ENCODE data around the gene HOXC13.

HOXC13 gene

DNA sequence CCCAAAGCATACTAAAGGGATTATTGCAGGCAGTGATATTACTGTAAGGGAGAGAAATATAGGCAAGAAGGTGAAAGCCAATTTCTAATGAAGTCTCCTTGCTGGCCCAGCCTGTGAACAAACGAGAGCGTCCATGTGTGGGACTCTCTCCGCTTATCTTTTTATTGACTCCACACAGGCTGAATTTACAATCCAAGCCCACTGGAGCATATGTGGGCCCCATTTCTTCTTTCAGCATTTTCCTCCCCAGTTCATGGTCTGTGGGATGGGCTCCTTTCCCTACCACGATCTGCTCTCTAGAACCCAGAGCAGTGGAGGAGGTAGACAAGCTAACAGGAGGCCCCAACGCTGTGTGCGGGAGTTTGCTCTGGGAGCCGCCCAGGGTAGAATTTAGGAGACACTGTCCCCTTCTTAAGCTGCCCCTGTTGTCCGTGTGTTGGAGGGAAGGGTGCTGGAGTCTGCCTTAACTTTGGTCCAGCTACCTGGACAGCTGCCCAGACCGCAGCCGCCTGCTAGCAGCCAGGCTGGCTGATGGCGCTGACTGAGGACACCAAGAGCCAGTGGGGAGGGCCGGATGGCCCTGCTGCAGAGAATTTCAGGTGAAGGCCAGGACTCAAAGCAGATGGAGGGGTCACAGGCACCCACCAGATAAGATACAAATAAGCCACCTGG is 31.1 kb downstream of the HOXC13 start:
- peaks cover 70% of the 10 kb centered on the region for H3K4me1 ChIP-seq (ENCODE audit: control insufficient read depth, insufficient read depth, low read length)
- CTCF ChIA-PET: interaction anchor here (0.6 to 1.2 kb wide), 6 partner anchors 8 to 403 kb away, joined by 3 to 5 read pairs (median 4); no protein-coding TSS in a partner anchor
- H3K27ac ChIP-seq (ENCODE audit: extremely low read depth, low read depth, low read length): peak overlapping the region; percentile 94
- no peak overlapping the region for H3K4me3 ChIP-seq (ENCODE audit: low read depth, low read length)
- H3K36me3 ChIP-seq (ENCODE audit: control insufficient read depth in 2 of 2, insufficient read depth in 1 of 2, low read length in 2 of 2): no peaks in the 10 kb centered on the region
- POLR2A ChIA-PET: no interaction called here
- 0 out of 2 replicates have a peak, but pooled peaks have one; percentile 1 for TF ChIP-seq BCL11A (tag by site-specific recombination; IDR thresholded peaks at IDR 0.05; ENCODE audit: low read depth)
- TF ChIP-seq ZFHX2 (tag by site-specific recombination; conservative IDR thresholded peaks at IDR 0.05): peak; percentile 59
- peak; percentile 82 for TF ChIP-seq PRDM1 (tag by site-specific recombination; IDR thresholded peaks at IDR 0.05)
- peak; percentile 52; the same call in 1 of the 2 replicates for TF ChIP-seq EGR2 (tag by site-specific recombination; IDR thresholded peaks at IDR 0.05; ENCODE audit: low read depth)
- TF ChIP-seq, protein P1, sequence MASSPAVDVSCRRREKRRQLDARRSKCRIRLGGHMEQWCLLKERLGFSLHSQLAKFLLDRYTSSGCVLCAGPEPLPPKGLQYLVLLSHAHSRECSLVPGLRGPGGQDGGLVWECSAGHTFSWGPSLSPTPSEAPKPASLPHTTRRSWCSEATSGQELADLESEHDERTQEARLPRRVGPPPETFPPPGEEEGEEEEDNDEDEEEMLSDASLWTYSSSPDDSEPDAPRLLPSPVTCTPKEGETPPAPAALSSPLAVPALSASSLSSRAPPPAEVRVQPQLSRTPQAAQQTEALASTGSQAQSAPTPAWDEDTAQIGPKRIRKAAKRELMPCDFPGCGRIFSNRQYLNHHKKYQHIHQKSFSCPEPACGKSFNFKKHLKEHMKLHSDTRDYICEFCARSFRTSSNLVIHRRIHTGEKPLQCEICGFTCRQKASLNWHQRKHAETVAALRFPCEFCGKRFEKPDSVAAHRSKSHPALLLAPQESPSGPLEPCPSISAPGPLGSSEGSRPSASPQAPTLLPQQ (tag by site-specific recombination; IDR thresholded peaks at IDR 0.05): peak; percentile 73
- TF ChIP-seq ZFP69B (tag by site-specific recombination; IDR thresholded peaks at IDR 0.05): 0 out of 2 replicates have a peak, but pooled peaks have one; percentile 60
- TF ChIP-seq ZNF658 (tag by site-specific recombination; IDR thresholded peaks at IDR 0.05): no peak
- TF ChIP-seq ZNF169 (tag by site-specific recombination; IDR thresholded peaks at IDR 0.05): no peak
- TF ChIP-seq ZBTB17 (tag by site-specific recombination; IDR thresholded peaks at IDR 0.05): peak; percentile 53; the same call in 1 of the 2 replicates
- TF ChIP-seq ZNF133 (tag by site-specific recombination; IDR thresholded peaks at IDR 0.05): peak; percentile 70
- TF ChIP-seq ZBTB21 (tag by site-specific recombination; IDR thresholded peaks at IDR 0.05): no peak
- TF ChIP-seq ZNF600 (tag by site-specific recombination; IDR thresholded peaks at IDR 0.05): 0 out of 2 replicates have a peak, but pooled peaks have one; percentile 59
- no peaks in the 10 kb centered on the region for H3K9me3 ChIP-seq (ENCODE audit: control insufficient read depth, insufficient read depth, low read depth, low read length)

- POLR2A ChIA-PET: no interaction called here
- no peak overlapping the region; the same call in 1 of the 2 replicates for H3K27ac ChIP-seq (ENCODE audit: extremely low read depth, low read depth, low read length)
- peaks cover 63% of the 10 kb centered on the region for H3K4me1 ChIP-seq (ENCODE audit: control insufficient read depth, insufficient read depth, low read length)
- H3K36me3 ChIP-seq (ENCODE audit: control insufficient read depth in 2 of 2, insufficient read depth in 1 of 2, low read length in 2 of 2): no peaks in the 10 kb centered on the region
- no peak overlapping the region for H3K4me3 ChIP-seq (ENCODE audit: low read depth, low read length)
- H3K9me3 ChIP-seq (ENCODE audit: control insufficient read depth, insufficient read depth, low read depth, low read length): no peaks in the 10 kb centered on the region
- CTCF ChIA-PET: interaction anchor here (0.5 to 1.2 kb wide), 6 partner anchors 9 to 474 kb away, joined by 3 to 4 read pairs (median 3); no protein-coding TSS in a partner anchor
- TF ChIP-seq, protein P2, sequence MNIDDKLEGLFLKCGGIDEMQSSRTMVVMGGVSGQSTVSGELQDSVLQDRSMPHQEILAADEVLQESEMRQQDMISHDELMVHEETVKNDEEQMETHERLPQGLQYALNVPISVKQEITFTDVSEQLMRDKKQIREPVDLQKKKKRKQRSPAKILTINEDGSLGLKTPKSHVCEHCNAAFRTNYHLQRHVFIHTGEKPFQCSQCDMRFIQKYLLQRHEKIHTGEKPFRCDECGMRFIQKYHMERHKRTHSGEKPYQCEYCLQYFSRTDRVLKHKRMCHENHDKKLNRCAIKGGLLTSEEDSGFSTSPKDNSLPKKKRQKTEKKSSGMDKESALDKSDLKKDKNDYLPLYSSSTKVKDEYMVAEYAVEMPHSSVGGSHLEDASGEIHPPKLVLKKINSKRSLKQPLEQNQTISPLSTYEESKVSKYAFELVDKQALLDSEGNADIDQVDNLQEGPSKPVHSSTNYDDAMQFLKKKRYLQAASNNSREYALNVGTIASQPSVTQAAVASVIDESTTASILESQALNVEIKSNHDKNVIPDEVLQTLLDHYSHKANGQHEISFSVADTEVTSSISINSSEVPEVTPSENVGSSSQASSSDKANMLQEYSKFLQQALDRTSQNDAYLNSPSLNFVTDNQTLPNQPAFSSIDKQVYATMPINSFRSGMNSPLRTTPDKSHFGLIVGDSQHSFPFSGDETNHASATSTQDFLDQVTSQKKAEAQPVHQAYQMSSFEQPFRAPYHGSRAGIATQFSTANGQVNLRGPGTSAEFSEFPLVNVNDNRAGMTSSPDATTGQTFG (tag by site-specific recombination; IDR thresholded peaks at IDR 0.05; ENCODE audit: borderline replicate concordance): no peak
- TF ChIP-seq ZNF184 (tag by site-specific recombination; IDR thresholded peaks at IDR 0.05) (no peak), ZNF394 (tag by site-specific recombination; IDR thresholded peaks at IDR 0.05; ENCODE audit: borderline replicate concordance) (no peak), IKZF3 (tag by site-specific recombination; IDR thresholded peaks at IDR 0.05) (no peak), ZNF558 (tag by site-specific recombination; IDR thresholded peaks at IDR 0.05) (no peak), MEIS1 (CRISPR knock-in tag; IDR thresholded peaks at IDR 0.05; ENCODE audit: borderline replicate concordance) (no peak), PATZ1 (tag by site-specific recombination; IDR thresholded peaks at IDR 0.05) (no peak), ZNF404 (tag by site-specific recombination; IDR thresholded peaks at IDR 0.05) (no peak), ZBTB8A (tag by site-specific recombination; IDR thresholded peaks at IDR 0.05) (no peak), ZXDB (tag by site-specific recombination; IDR thresholded peaks at IDR 0.05) (no peak), KLF1 (tag by site-specific recombination; IDR thresholded peaks at IDR 0.05) (no peak), ZNF521 (tag by site-specific recombination; IDR thresholded peaks at IDR 0.05) (no peak), ZNF423 (tag by site-specific recombination; IDR thresholded peaks at IDR 0.05) (no peak)
- TF ChIP-seq, protein P3, sequence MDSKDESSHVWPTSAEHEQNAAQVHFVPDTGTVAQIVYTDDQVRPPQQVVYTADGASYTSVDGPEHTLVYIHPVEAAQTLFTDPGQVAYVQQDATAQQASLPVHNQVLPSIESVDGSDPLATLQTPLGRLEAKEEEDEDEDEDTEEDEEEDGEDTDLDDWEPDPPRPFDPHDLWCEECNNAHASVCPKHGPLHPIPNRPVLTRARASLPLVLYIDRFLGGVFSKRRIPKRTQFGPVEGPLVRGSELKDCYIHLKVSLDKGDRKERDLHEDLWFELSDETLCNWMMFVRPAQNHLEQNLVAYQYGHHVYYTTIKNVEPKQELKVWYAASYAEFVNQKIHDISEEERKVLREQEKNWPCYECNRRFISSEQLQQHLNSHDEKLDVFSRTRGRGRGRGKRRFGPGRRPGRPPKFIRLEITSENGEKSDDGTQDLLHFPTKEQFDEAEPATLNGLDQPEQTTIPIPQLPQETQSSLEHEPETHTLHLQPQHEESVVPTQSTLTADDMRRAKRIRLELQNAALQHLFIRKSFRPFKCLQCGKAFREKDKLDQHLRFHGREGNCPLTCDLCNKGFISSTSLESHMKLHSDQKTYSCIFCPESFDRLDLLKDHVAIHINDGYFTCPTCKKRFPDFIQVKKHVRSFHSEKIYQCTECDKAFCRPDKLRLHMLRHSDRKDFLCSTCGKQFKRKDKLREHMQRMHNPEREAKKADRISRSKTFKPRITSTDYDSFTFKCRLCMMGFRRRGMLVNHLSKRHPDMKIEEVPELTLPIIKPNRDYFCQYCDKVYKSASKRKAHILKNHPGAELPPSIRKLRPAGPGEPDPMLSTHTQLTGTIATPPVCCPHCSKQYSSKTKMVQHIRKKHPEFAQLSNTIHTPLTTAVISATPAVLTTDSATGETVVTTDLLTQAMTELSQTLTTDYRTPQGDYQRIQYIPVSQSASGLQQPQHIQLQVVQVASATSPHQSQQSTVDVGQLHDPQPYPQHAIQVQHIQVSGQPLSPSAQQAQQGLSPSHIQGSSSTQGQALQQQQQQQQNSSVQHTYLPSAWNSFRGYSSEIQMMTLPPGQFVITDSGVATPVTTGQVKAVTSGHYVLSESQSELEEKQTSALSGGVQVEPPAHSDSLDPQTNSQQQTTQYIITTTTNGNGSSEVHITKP (tag by site-specific recombination; IDR thresholded peaks at IDR 0.05): no peak
Measured at GRCh38 chr12:53970451-53970850, 31.8 kb downstream of the HOXC13 start.

Measured in HEK293 (cell line).